GM12878 (cell line): Measurements from ENCODE around the gene SYPL2. TPM values are rescaled to one million over a fixed set of nuclear protein-coding genes. Genes with fewer than 3 reads are reported as not detected.

Source experiments
- ATAC-seq: fragments of 200-7000 bp; cut with Tn5 transposase; 3 replicates; pipeline ENCODE4 v1.9.1; 2020; ENCODE audit warnings: mild to moderate bottlenecking, moderate library complexity
- BruUV-seq: library from RNA; stranded (reverse); fragments of 400-500 nt; replicated peaks from 2 replicates; lab custom pipeline; 2021; lab: Mats Ljungman, UMichigan
- CTCF ChIA-PET: fragments of 300-600 bp; sonication (Branson Sonifier 250); formaldehyde crosslinking; extraction: SDS; loops from one replicate; lab custom pipeline; 2021; ENCODE audit warnings: inconsistent platforms; lab: Yijun Ruan, JAX
- POLR2A ChIA-PET: fragments of 350-600 bp; formaldehyde crosslinking; extraction: SDS; loops from one replicate; lab custom pipeline; 2021; ENCODE audit warnings: inconsistent platforms; lab: Charles Lee
- RAD21 ChIA-PET: fragments of 300-600 bp; sonication (Branson Sonifier 250); formaldehyde crosslinking; loops from one replicate; lab custom pipeline; 2023; ENCODE audit warnings: antibody characterized with exemption; ENCODE audit not compliant: unreplicated experiment; lab: Charles Lee
- SMC1A ChIA-PET: fragments of 300-600 bp; sonication (Branson Sonifier 250); formaldehyde crosslinking; loops from one replicate; lab custom pipeline; 2023; ENCODE audit not compliant: unreplicated experiment, uncharacterized antibody; lab: Charles Lee
- DNase-seq: peaks from one replicate; pipeline ENCODE4 v3.0.0-alpha.2; 2011; ENCODE audit warnings: low read depth, low spot score
- FAIRE-seq: peaks from 3 replicates; lab custom pipeline; 2011; peaks lifted over from hg19 to GRCh38; lab: Jason Lieb, UNC
- H2AFZ ChIP-seq: 2 replicates; pipeline ENCODE4 v1.6.0; 2011; ENCODE audit warnings: low read depth, low read length, control low read depth; ENCODE audit not compliant: control insufficient read depth
- H3K27ac ChIP-seq: 2 replicates; pipeline ENCODE4 v1.5.1; 2011; ENCODE audit warnings: control low read depth; ENCODE audit not compliant: control insufficient read depth, insufficient read depth
- H3K27me3 ChIP-seq, 2 experiments: replicated peaks in 1 of 2; 2 replicates each; pipeline versions ENCODE4 v1.6.0 to v1.6.1; 2011; ENCODE audit warnings: low read length in 1 of 2; ENCODE audit not compliant: control insufficient read depth in 2 of 2, insufficient read depth in 2 of 2
- H3K36me3 ChIP-seq, 2 experiments: 2 replicates each; pipeline ENCODE4 v1.5.1; 2011; ENCODE audit warnings: low read length in 1 of 2; ENCODE audit not compliant: control insufficient read depth in 2 of 2, insufficient read depth in 2 of 2
- H3K4me1 ChIP-seq: 2 replicates; pipeline ENCODE4 v1.6.1; 2011; ENCODE audit warnings: mild to moderate bottlenecking, low read length, moderate library complexity, mixed read lengths; ENCODE audit not compliant: control insufficient read depth, insufficient read depth
- H3K4me2 ChIP-seq: 2 replicates; pipeline ENCODE4 v1.6.0; 2011; ENCODE audit warnings: control low read depth; ENCODE audit not compliant: control insufficient read depth, insufficient read depth
- H3K4me3 ChIP-seq: fragments of 200-600 bp; sonication (generic); 2 replicates; pipeline ENCODE4 v1.5.1; 2016
- H3K79me2 ChIP-seq: 2 replicates; pipeline ENCODE4 v1.6.0; 2011; ENCODE audit warnings: low read length; ENCODE audit not compliant: control insufficient read depth, insufficient read depth
- H3K9ac ChIP-seq: 2 replicates; pipeline ENCODE4 v1.8.0; 2011; ENCODE audit warnings: low read length, control low read depth, mixed read lengths; ENCODE audit not compliant: control insufficient read depth, insufficient read depth
- H3K9me3 ChIP-seq: replicated peaks from 3 replicates; pipeline ENCODE4 v1.5.1; 2011; ENCODE audit warnings: mild to moderate bottlenecking, low read length; ENCODE audit not compliant: control insufficient read depth, insufficient read depth
- H4K20me1 ChIP-seq: 2 replicates; pipeline ENCODE4 v1.6.0; 2011; ENCODE audit not compliant: control insufficient read depth, insufficient read depth
- BACH1 ChIP-seq: fragments of 450-650 bp; IDR thresholded peaks from 2 replicates; pipeline ENCODE4 v1.6.1; 2017; ENCODE audit warnings: mild to moderate bottlenecking, borderline replicate concordance
- BHLHE40 ChIP-seq, 2 experiments: fragments of 450-650 bp in 1 of 2; IDR thresholded peaks; 2 replicates each; pipeline ENCODE4 v1.6.1; 2011 to 2017; ENCODE audit warnings: low read depth in 2 of 2, borderline replicate concordance in 1 of 2, improper control_type of control experiment in 1 of 2, low read length in 1 of 2, mild to moderate bottlenecking in 1 of 2
- CHD2 ChIP-seq: IDR thresholded peaks from 2 replicates; pipeline ENCODE4 v1.6.1; 2011; ENCODE audit warnings: low read depth, low read length, improper control_type of control experiment, borderline replicate concordance
- EGR1 ChIP-seq, 2 experiments: IDR thresholded peaks; 1 replicate in 1 of 2; 2 replicates in 1 of 2; pipeline ENCODE4 v1.6.1; 2011 to 2012; ENCODE audit warnings: low read depth in 2 of 2, low read length in 2 of 2, borderline replicate concordance in 1 of 2, mild to moderate bottlenecking in 1 of 2, moderate library complexity in 1 of 2
- IKZF1 ChIP-seq: fragments of 450-650 bp; conservative IDR thresholded peaks from 2 replicates; pipeline ENCODE4 v1.6.1; 2017; ENCODE audit warnings: antibody characterized with exemption, mild to moderate bottlenecking
- MEF2A ChIP-seq: IDR thresholded peaks from 2 replicates; pipeline ENCODE4 v1.6.1; 2011; ENCODE audit warnings: low read depth, mild to moderate bottlenecking, low read length, moderate library complexity; ENCODE audit not compliant: insufficient read depth
- NR2C1 ChIP-seq: fragments of 450-650 bp; IDR thresholded peaks from 2 replicates; pipeline ENCODE4 v1.6.1; 2017; ENCODE audit warnings: antibody characterized with exemption, mild to moderate bottlenecking, moderate library complexity
- NR2F1 ChIP-seq: fragments of 450-650 bp; conservative IDR thresholded peaks from 2 replicates; pipeline ENCODE4 v1.6.1; 2017; ENCODE audit warnings: mild to moderate bottlenecking
- RCOR1 ChIP-seq: conservative IDR thresholded peaks from 2 replicates; pipeline ENCODE4 v1.6.1; 2012; ENCODE audit warnings: low read depth, low read length, improper control_type of control experiment
- WGBS: methylation state at CpG from one replicate; pipeline ENCODE4 v1.1.6; 2016; ENCODE audit warnings: low lambda C conversion rate; ENCODE audit not compliant: insufficient replicate concordance, insufficient coverage; ENCODE audit errors: missing lambda C conversion rate; 5-methylcytosine and 5-hydroxymethylcytosine counted together
- in situ Hi-C: fragments of 300-500 bp; cut with MboI; formaldehyde crosslinking; loops from 9 replicates; pipeline ENCODE4 v1.14.3; 2018; ENCODE audit warnings: mixed read lengths
- intact Hi-C: fragments of 100-400 bp; cut with micrococcal nuclease; formaldehyde crosslinking; loops from one replicate; pipeline ENCODE4 v1.14.2; 2022; ENCODE audit not compliant: unreplicated experiment
- polyA plus RNA-seq, 11 experiments: library from polyadenylated mRNA; depleted of rRNA in 4 of 11; unstranded in 6 of 11; stranded (reverse) in 5 of 11; fragments of >200 nt; fragmentation: Nextera tagmentation in 4 of 11; fragmentation: Illumina TruSeq in 1 of 11; extraction: Ambion mirVana in 4 of 11; extraction: Trizol in 1 of 11; gene quantifications; 1 replicate in 1 of 11; 2 replicates in 10 of 11; pipeline versions ENCODE4 v1.2.1 to v1.2.3, GENCODE V29; 2011 to 2016; ENCODE audit warnings: inconsistent platforms in 2 of 11, missing spikeins in 2 of 11, low read depth in 1 of 11
- total RNA-seq, 4 experiments: library from RNA; depleted of rRNA in 3 of 4; stranded (reverse); fragments of >200 nt in 3 of 4; fragmentation: Illumina TruSeq in 1 of 4; extraction: Trizol in 1 of 4; gene quantifications; 2 replicates each; pipeline versions ENCODE4 v1.2.1 to v1.2.3, GENCODE V29; 2013 to 2021
- TF ChIP-seq, protein P1 (sequence below): IDR thresholded peaks from 2 replicates; pipeline ENCODE4 v1.6.1; 2012; ENCODE audit warnings: low read depth, low read length, improper control_type of control experiment
- TF ChIP-seq, protein P2 (sequence below): fragments of 450-650 bp; IDR thresholded peaks from 2 replicates; pipeline ENCODE4 v1.6.1; 2017; ENCODE audit warnings: antibody characterized with exemption, mild to moderate bottlenecking, moderate library complexity
- TF ChIP-seq, protein P3 (sequence below): fragments of 450-650 bp; IDR thresholded peaks from 2 replicates; pipeline ENCODE4 v1.6.1; 2018; ENCODE audit warnings: borderline replicate concordance, mild to moderate bottlenecking; ENCODE audit not compliant: partially characterized antibody

Gene SYPL2
- total and polyA plus RNA-seq, 10 of the 15 experiments (the other 5 are each of a cell fraction or from before 2014, with no cell fraction given): 0.04 to 0.11 (median 0.06) TPM; not detected in 3

DNA sequence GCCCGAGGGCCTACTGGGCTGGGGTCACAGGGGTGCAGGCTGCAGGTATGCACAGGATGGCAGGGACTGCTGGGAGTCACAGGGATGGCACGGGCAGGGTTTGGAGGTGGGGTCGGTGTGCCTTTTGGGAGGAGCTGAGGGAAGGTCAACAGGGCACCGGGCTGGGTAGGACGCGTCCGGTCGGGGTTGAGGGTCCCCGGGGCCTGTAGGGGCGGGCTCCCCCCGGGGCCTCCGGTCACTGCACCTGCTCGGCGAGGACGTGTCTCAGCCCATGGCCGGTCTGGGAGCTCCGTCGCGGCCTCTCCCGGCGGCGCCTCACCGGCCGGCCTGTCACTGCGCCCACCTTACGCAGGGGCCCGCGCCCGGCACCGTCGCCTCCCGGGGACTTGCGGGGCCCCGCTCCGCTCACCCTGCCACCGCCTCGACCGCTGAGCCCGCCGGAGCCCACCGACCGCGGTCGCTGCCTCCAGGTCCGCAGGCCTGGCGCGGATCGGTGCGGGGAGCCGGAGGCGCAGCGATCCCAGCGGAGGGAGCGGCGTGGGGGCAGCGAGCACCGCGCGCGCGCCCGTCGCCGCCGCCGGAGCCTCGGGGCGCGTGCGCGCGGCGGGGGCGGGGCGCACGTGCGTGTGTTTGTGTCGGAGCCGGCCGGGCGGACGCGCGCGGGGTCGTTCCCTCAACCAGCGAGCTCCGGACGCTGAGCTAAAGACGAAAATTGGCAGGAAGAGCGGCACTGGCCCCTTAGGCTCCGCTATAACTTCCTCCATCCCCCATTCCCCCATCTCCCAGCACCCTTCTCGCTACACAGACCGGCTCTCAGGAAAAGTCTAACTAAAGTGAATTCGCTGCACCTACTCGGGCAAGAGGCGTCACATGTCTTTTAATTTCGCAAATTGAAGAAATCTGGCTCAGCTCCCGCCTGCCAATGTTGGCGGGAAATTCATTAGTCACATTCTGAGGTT lies 43.1 kb downstream of the SYPL2 start, which contains the start of gene AMIGO1:
Gene AMIGO1 (minus strand): TSS at position 552 of the 959 bp plus-strand sequence. CDS start 815 bp downstream, outside the sequence.
- Histone ChIP-seq H3K79me2 (no peaks in the 10 kb centered on the region), H3K27me3 (no peaks in the 10 kb centered on the region), H3K4me1 (0 out of 2 replicates have a peak, but pooled peaks cover 3% of the 10 kb centered on the region), H3K4me3 (peak within 1 kb of the TSS; percentile 69), H3K36me3 (no peaks in the 10 kb centered on the region), H3K9ac (peak within 1 kb of the TSS; percentile 37; the same call in 1 of the 2 replicates), H4K20me1 (no peaks in the 10 kb centered on the region), H3K9me3 (no peaks in the 10 kb centered on the region), H3K4me2 (peak within 1 kb of the TSS; percentile 96), H2AFZ (peak within 1 kb of the TSS; percentile 85), H3K27ac (no peak within 1 kb of the TSS)
- peak; percentile 7 for FAIRE-seq
- intact Hi-C loops (no loop called here), in situ Hi-C loops (no loop called here)
- peak; percentile 57 for ATAC-seq
- ChIA-PET RAD21 (interaction anchor here (1.3 to 1.8 kb wide), 5 partner anchors 20 to 232 kb away, joined by 3 to 8 read pairs (median 5); no protein-coding TSS in a partner anchor), POLR2A (no interaction called here), SMC1A (interaction anchor here (15.8 kb wide), 1 partner anchor 18 kb away, joined by 205 read pairs; no protein-coding TSS in a partner anchor), CTCF (interaction anchor here (19.4 to 26.7 kb wide), 2 partner anchors 15 to 22 kb away, joined by 240 to 1280 read pairs; partner anchors contain the start of genes CYB561D1 and GPR61)
- no TSS peak for BruUV-seq
- DNase-seq: no peak
- 3% methylated on average over 63 of the region's 100 CpGs for WGBS
- TF ChIP-seq EGR1 (IDR thresholded peaks at IDR 0.05; ENCODE audit: borderline replicate concordance in 1 of 2, low read depth in 2 of 2, low read length in 2 of 2) (peak in 1 of 2 experiments; percentile 27; a peak in 1 of 3 replicates), BACH1 (peak; percentile 58; the same call in 1 of the 2 replicates), IKZF1 (peak; percentile 73), MEF2A (no peak), CHD2 (no peak), NR2C1 (0 out of 2 replicates have a peak, but pooled peaks have one; percentile 7), BHLHE40 (IDR thresholded peaks at IDR 0.05; ENCODE audit: borderline replicate concordance in 1 of 2, low read depth in 2 of 2, low read length in 1 of 2) (peak; percentile 94 to 99), RCOR1 (no peak), NR2F1 (0 out of 2 replicates have a peak, but pooled peaks have one; percentile 53)
- TF ChIP-seq, protein P1, sequence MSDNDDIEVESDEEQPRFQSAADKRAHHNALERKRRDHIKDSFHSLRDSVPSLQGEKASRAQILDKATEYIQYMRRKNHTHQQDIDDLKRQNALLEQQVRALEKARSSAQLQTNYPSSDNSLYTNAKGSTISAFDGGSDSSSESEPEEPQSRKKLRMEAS: peak; percentile 17; the same call in 1 of the 2 replicates
- TF ChIP-seq, protein P2, sequence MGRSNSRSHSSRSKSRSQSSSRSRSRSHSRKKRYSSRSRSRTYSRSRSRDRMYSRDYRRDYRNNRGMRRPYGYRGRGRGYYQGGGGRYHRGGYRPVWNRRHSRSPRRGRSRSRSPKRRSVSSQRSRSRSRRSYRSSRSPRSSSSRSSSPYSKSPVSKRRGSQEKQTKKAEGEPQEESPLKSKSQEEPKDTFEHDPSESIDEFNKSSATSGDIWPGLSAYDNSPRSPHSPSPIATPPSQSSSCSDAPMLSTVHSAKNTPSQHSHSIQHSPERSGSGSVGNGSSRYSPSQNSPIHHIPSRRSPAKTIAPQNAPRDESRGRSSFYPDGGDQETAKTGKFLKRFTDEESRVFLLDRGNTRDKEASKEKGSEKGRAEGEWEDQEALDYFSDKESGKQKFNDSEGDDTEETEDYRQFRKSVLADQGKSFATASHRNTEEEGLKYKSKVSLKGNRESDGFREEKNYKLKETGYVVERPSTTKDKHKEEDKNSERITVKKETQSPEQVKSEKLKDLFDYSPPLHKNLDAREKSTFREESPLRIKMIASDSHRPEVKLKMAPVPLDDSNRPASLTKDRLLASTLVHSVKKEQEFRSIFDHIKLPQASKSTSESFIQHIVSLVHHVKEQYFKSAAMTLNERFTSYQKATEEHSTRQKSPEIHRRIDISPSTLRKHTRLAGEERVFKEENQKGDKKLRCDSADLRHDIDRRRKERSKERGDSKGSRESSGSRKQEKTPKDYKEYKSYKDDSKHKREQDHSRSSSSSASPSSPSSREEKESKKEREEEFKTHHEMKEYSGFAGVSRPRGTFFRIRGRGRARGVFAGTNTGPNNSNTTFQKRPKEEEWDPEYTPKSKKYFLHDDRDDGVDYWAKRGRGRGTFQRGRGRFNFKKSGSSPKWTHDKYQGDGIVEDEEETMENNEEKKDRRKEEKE: peak; percentile 44; the same call in 1 of the 2 replicates
- TF ChIP-seq, protein P3, sequence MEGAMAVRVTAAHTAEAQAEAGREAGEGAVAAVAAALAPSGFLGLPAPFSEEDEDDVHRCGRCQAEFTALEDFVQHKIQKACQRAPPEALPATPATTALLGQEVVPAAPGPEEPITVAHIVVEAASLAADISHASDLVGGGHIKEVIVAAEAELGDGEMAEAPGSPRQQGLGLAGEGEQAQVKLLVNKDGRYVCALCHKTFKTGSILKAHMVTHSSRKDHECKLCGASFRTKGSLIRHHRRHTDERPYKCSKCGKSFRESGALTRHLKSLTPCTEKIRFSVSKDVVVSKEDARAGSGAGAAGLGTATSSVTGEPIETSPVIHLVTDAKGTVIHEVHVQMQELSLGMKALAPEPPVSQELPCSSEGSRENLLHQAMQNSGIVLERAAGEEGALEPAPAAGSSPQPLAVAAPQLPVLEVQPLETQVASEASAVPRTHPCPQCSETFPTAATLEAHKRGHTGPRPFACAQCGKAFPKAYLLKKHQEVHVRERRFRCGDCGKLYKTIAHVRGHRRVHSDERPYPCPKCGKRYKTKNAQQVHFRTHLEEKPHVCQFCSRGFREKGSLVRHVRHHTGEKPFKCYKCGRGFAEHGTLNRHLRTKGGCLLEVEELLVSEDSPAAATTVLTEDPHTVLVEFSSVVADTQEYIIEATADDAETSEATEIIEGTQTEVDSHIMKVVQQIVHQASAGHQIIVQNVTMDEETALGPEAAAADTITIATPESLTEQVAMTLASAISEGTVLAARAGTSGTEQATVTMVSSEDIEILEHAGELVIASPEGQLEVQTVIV: no peak
